AG04449 (cell line): ENCODE data around the gene TRIM44.

ENCODE experiments used
- CTCF ChIA-PET: fragments of 350-600 bp; formaldehyde crosslinking; extraction: SDS; loops from one replicate; lab custom pipeline; 2021; ENCODE audit warnings: antibody characterized with exemption; lab: Yijun Ruan, JAX
- POLR2A ChIA-PET: fragments of 400-600, 350-600 bp; formaldehyde crosslinking; extraction: SDS; loops from one replicate; lab custom pipeline; 2020; ENCODE audit warnings: antibody characterized with exemption, inconsistent platforms; lab: Yijun Ruan, JAX
- DNase-seq: peaks from one replicate; pipeline ENCODE4 v3.0.0-alpha.2; 2010; ENCODE audit warnings: low read depth, low spot score
- H3K4me3 ChIP-seq: 2 replicates; pipeline ENCODE4 v1.5.1; 2011; ENCODE audit warnings: low read depth, mild to moderate bottlenecking, control low read depth, low read length
- CTCF ChIP-seq: IDR thresholded peaks from one replicate; pipeline ENCODE4 v1.5.1; 2011; ENCODE audit warnings: mild to moderate bottlenecking, moderate library complexity, low read length, control low read depth, inconsistent platforms; ENCODE audit not compliant: insufficient read depth; ENCODE audit errors: missing control alignments

TRIM44 gene

GRCh38 chr11:35799655-35800054, 137.1 kb downstream of the TRIM44 start:
- CTCF ChIA-PET, result interaction anchor here (1.1 to 19.2 kb wide), 4 partner anchors 8 to 23 kb away, joined by 3 to 197 read pairs (median 7); no protein-coding TSS in a partner anchor
- POLR2A ChIA-PET, result no interaction called here
- no peak for DNase-seq
- H3K4me3 ChIP-seq, result no peak overlapping the region
- no peak for TF ChIP-seq CTCF

GRCh38 chr11:35800970-35801953, 138.7 kb downstream of the TRIM44 start:
- CTCF ChIA-PET, result interaction anchor here (0.8 to 19.2 kb wide), 7 partner anchors 8 to 457 kb away, joined by 3 to 197 read pairs (median 4); no protein-coding TSS in a partner anchor
- DNase-seq, result no peak
- POLR2A ChIA-PET, result no interaction called here
- no peak overlapping the region for H3K4me3 ChIP-seq
- TF ChIP-seq CTCF, result no peak

- ChIA-PET POLR2A (no interaction called here), CTCF (interaction anchor here (0.8 to 19.2 kb wide), 3 partner anchors 21 to 456 kb away, joined by 4 to 197 read pairs (median 4); no protein-coding TSS in a partner anchor)
- no peak for DNase-seq
- no peak overlapping the region for H3K4me3 ChIP-seq
- no peak for TF ChIP-seq CTCF
Measured at GRCh38 chr11:35802221-35802620, 139.6 kb downstream of the TRIM44 start.

GRCh38 chr11:35802672-35803071, 140.1 kb downstream of the TRIM44 start:
- no peak overlapping the region for H3K4me3 ChIP-seq
- CTCF ChIA-PET, result interaction anchor here (19.2 kb wide), 1 partner anchor 20 kb away, joined by 197 read pairs; no protein-coding TSS in a partner anchor
- no peak for DNase-seq
- TF ChIP-seq CTCF, result no peak
- POLR2A ChIA-PET, result no interaction called here

- ChIA-PET POLR2A (interaction anchor here (0.6 kb wide), 1 partner anchor 19 kb away, joined by 3 read pairs; no protein-coding TSS in a partner anchor), CTCF (interaction anchor here (19.2 kb wide), 1 partner anchor 20 kb away, joined by 197 read pairs; no protein-coding TSS in a partner anchor)
- no peak for TF ChIP-seq CTCF
- H3K4me3 ChIP-seq, result no peak overlapping the region
- DNase-seq, result no peak
Measured at GRCh38 chr11:35803115-35803514, 140.5 kb downstream of the TRIM44 start.
